IMR-90 (cell line): Measurements from ENCODE around the gene BANP.

ENCODE experiments used
- CTCF ChIP-seq: conservative IDR thresholded peaks from 2 replicates; pipeline ENCODE4 v1.5.1; 2012; ENCODE audit warnings: mild to moderate bottlenecking, low read depth, low read length, improper control_type of control experiment
- FOS ChIP-seq: fragments of 150-350 bp; IDR thresholded peaks from 2 replicates; pipeline ENCODE4 v1.6.1; 2016; ENCODE audit warnings: low read depth, low read length
- MXI1 ChIP-seq: IDR thresholded peaks from 2 replicates; pipeline ENCODE4 v1.6.1; 2012; ENCODE audit warnings: low read depth, mild to moderate bottlenecking, low read length, moderate library complexity, borderline replicate concordance
- POLR2A ChIP-seq: IDR thresholded peaks from 2 replicates; pipeline ENCODE4 v1.6.1; 2012; ENCODE audit warnings: mild to moderate bottlenecking, low read depth, low read length
- RAD21 ChIP-seq: IDR thresholded peaks from 2 replicates; pipeline ENCODE4 v1.6.1; 2012; ENCODE audit warnings: low read length, improper control_type of control experiment

DNA sequence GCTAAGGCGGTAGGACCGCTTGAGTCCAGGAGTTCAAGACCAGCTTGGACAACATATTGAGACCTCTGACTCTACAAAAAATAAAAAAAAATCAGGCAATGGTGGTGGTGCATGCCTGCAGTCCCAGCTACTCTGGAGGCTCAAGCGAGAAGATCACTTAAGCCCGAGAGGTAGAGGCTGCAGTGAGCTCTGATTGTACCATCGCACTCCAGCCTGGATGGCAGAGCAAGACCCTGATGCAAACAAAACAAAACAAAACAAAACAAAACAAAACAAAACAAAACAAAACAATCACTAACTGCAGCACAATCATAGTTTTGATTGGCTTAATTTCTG is 2.5 kb upstream of the BANP start:
- TF ChIP-seq FOS, result no peak
- no peak for TF ChIP-seq CTCF
- TF ChIP-seq MXI1, result no peak
- TF ChIP-seq RAD21, result no peak
- no peak for TF ChIP-seq POLR2A
